H9 (cell line): ENCODE data around the gene GLT1D1. TPM values are rescaled to one million over a fixed set of nuclear protein-coding genes. Genes with fewer than 3 reads are reported as not detected.

Experiments
- DNase-seq: peaks from one replicate; pipeline ENCODE4 v3.0.0-alpha.2; 2017
- H2AFZ ChIP-seq: one replicate; pipeline ENCODE4 v1.6.1; 2013; ENCODE audit warnings: mild to moderate bottlenecking, low read length, control low read depth, moderate library complexity
- H2AK5ac ChIP-seq: 2 replicates; pipeline ENCODE4 v1.6.1; 2013; ENCODE audit warnings: low read length, control low read depth, mixed read lengths; ENCODE audit not compliant: insufficient read length
- H2BK120ac ChIP-seq: one replicate; pipeline ENCODE4 v1.6.1; 2013; ENCODE audit warnings: low read depth, mild to moderate bottlenecking, low read length, control low read depth, inconsistent platforms; ENCODE audit not compliant: poor library complexity, severe bottlenecking
- H2BK12ac ChIP-seq: 2 replicates; pipeline ENCODE4 v1.6.1; 2013; ENCODE audit warnings: low read length, control low read depth, mixed read lengths, low read depth; ENCODE audit not compliant: insufficient read length
- H2BK15ac ChIP-seq: 2 replicates; pipeline ENCODE4 v1.6.1; 2013; ENCODE audit warnings: low read depth, low read length, control low read depth
- H2BK20ac ChIP-seq: one replicate; pipeline ENCODE4 v1.6.1; 2013; ENCODE audit warnings: low read depth, mild to moderate bottlenecking, low read length, control low read depth, inconsistent platforms; ENCODE audit not compliant: poor library complexity, severe bottlenecking
- H2BK5ac ChIP-seq: 2 replicates; pipeline ENCODE4 v1.6.1; 2013; ENCODE audit warnings: low read length, control low read depth, mixed read lengths; ENCODE audit not compliant: insufficient read length
- H3K14ac ChIP-seq: 2 replicates; pipeline ENCODE4 v1.6.1; 2013; ENCODE audit warnings: low read length, control low read depth; ENCODE audit not compliant: insufficient read depth
- H3K18ac ChIP-seq: 2 replicates; pipeline ENCODE4 v1.6.1; 2013; ENCODE audit warnings: low read depth, mild to moderate bottlenecking, mixed read lengths, low read length, control low read depth; ENCODE audit not compliant: insufficient read length
- H3K23ac ChIP-seq: 2 replicates; pipeline ENCODE4 v1.6.1; 2013; ENCODE audit warnings: low read length, control low read depth, mixed read lengths, low read depth; ENCODE audit not compliant: insufficient read length
- H3K23me2 ChIP-seq: 2 replicates; pipeline ENCODE4 v1.6.1; 2013; ENCODE audit warnings: low read depth, mild to moderate bottlenecking, mixed read lengths, low read length, control low read depth; ENCODE audit not compliant: insufficient read length, poor library complexity, severe bottlenecking
- H3K27ac ChIP-seq: 2 replicates; pipeline ENCODE4 v1.5.1; 2013; ENCODE audit warnings: low read length, control low read depth, mixed read lengths, low read depth; ENCODE audit not compliant: insufficient read length
- H3K27me3 ChIP-seq: 2 replicates; pipeline ENCODE4 v1.6.1; 2013; ENCODE audit warnings: low read length, control low read depth, inconsistent platforms; ENCODE audit not compliant: insufficient read depth
- H3K4ac ChIP-seq: 2 replicates; pipeline ENCODE4 v1.6.1; 2013; ENCODE audit warnings: low read depth, mild to moderate bottlenecking, control low read depth, inconsistent platforms, low read length, moderate library complexity
- H3K4me1 ChIP-seq: 2 replicates; pipeline ENCODE4 v1.6.1; 2013; ENCODE audit warnings: low read length, control low read depth, inconsistent platforms; ENCODE audit not compliant: insufficient read depth
- H3K4me2 ChIP-seq: 2 replicates; pipeline ENCODE4 v1.6.1; 2013; ENCODE audit warnings: low read length, control low read depth, mixed read lengths; ENCODE audit not compliant: insufficient read length, insufficient read depth
- H3K56ac ChIP-seq: 2 replicates; pipeline ENCODE4 v1.6.1; 2013; ENCODE audit warnings: low read depth, mild to moderate bottlenecking, mixed read lengths, low read length, control low read depth; ENCODE audit not compliant: insufficient read length
- H3K79me1 ChIP-seq: 2 replicates; pipeline ENCODE4 v1.6.1; 2013; ENCODE audit warnings: low read depth, mild to moderate bottlenecking, moderate library complexity, low read length, control low read depth, inconsistent platforms; ENCODE audit not compliant: insufficient read depth, poor library complexity, severe bottlenecking
- H3K79me2 ChIP-seq: 2 replicates; pipeline ENCODE4 v1.6.1; 2013; ENCODE audit warnings: low read length, control low read depth, inconsistent platforms; ENCODE audit not compliant: insufficient read depth
- H3K9ac ChIP-seq: 2 replicates; pipeline ENCODE4 v1.6.1; 2013; ENCODE audit warnings: low read length, control low read depth, mixed read lengths; ENCODE audit not compliant: insufficient read length; ENCODE audit errors: extremely low read depth
- H3K9me3 ChIP-seq: one replicate; pipeline ENCODE4 v1.6.1; 2013; ENCODE audit warnings: low read depth, low read length, inconsistent platforms; ENCODE audit not compliant: control insufficient read depth
- H3T11ph ChIP-seq: one replicate; pipeline ENCODE4 v1.6.1; 2013; ENCODE audit warnings: mild to moderate bottlenecking, low read length, control low read depth, inconsistent platforms
- H4K20me1 ChIP-seq: one replicate; pipeline ENCODE4 v1.6.1; 2013; ENCODE audit not compliant: control insufficient read depth, insufficient read length, insufficient read depth
- H4K5ac ChIP-seq: 2 replicates; pipeline ENCODE4 v1.6.1; 2013; ENCODE audit warnings: low read depth, mild to moderate bottlenecking, mixed read lengths, low read length, control low read depth; ENCODE audit not compliant: insufficient read length
- H4K8ac ChIP-seq: replicated peaks from 2 replicates; pipeline ENCODE4 v1.6.1; 2013; ENCODE audit warnings: low read length, control low read depth, mixed read lengths, low read depth; ENCODE audit not compliant: insufficient read length
- H4K91ac ChIP-seq: 2 replicates; pipeline ENCODE4 v1.6.1; 2013; ENCODE audit warnings: low read depth, mild to moderate bottlenecking, moderate library complexity, mixed read lengths, low read length, control low read depth; ENCODE audit not compliant: insufficient read length
- H3K27ac Mint-ChIP-seq, 3 experiments: 2 replicates in 2 of 3; 3 replicates in 1 of 3; pipeline ENCODE4 v1.8.0; 2020 to 2021; ENCODE audit warnings: mixed read lengths in 3 of 3, mild to moderate bottlenecking in 1 of 3, moderate library complexity in 1 of 3
- H3K27me3 Mint-ChIP-seq: 2 replicates; pipeline ENCODE4 v1.8.0; 2021; ENCODE audit warnings: low read depth, mild to moderate bottlenecking, moderate library complexity, mixed read lengths
- H3K36me3 Mint-ChIP-seq, 3 experiments: 2 replicates in 2 of 3; 3 replicates in 1 of 3; pipeline ENCODE4 v1.8.0; 2020 to 2021; ENCODE audit warnings: low read depth in 3 of 3, mixed read lengths in 3 of 3; ENCODE audit not compliant: insufficient read depth in 1 of 3
- H3K4me1 Mint-ChIP-seq, 2 experiments: 2 replicates each; pipeline ENCODE4 v1.8.0; 2020; ENCODE audit warnings: mixed read lengths in 2 of 2
- H3K4me3 Mint-ChIP-seq, 2 experiments: 2 replicates in 1 of 2; 3 replicates in 1 of 2; pipeline ENCODE4 v1.8.0; 2020 to 2021; ENCODE audit warnings: mild to moderate bottlenecking in 2 of 2, mixed read lengths in 2 of 2, moderate library complexity in 1 of 2
- H3K9me3 Mint-ChIP-seq, 2 experiments: 2 replicates in 1 of 2; 3 replicates in 1 of 2; pipeline ENCODE4 v1.8.0; 2020; ENCODE audit warnings: mild to moderate bottlenecking in 2 of 2, mixed read lengths in 2 of 2, moderate library complexity in 1 of 2
- CTCF ChIP-seq: fragments of 200-600 bp; sonication (generic); conservative IDR thresholded peaks from 3 replicates; pipeline ENCODE4 v1.8.0; 2021; ENCODE audit warnings: antibody characterized with exemption, mild to moderate bottlenecking
- WGBS: extraction: QIAGEN DNeasy Blood & Tissue Kit; methylation state at CpG from one replicate; pipeline ENCODE4 v1.1.7; 2013; ENCODE audit warnings: missing lambda C conversion rate, low lambda C conversion rate, mixed read lengths; ENCODE audit not compliant: insufficient read length; ENCODE audit errors: extremely low coverage; 5-methylcytosine and 5-hydroxymethylcytosine counted together
- total RNA-seq: library from RNA; stranded (reverse); gene quantifications from 2 replicates; pipeline ENCODE4 v1.2.1, GENCODE V29; 2021

Gene GLT1D1
- total RNA-seq, 1 experiment from 2014 or later: 7.0 TPM

GRCh38 chr12:128853600-128854197, 421 bp downstream of the GLT1D1 start:
- Histone ChIP-seq H3K4me2 (peak overlapping the region; percentile 60), H4K5ac (no peak overlapping the region), H3K56ac (no peak overlapping the region), H2BK20ac (no peak overlapping the region), H3K27ac (no peak overlapping the region), H2BK12ac (no peak overlapping the region), H3K79me1 (no peaks in the 10 kb centered on the region), H2BK120ac (no peak overlapping the region), H3K23ac (no peak overlapping the region), H4K8ac (no peak overlapping the region), H3K14ac (peak overlapping the region; percentile 54; the same call in 1 of the 2 replicates), H3K18ac (no peak overlapping the region), H3K79me2 (no peaks in the 10 kb centered on the region), H3K4me1 (no peaks in the 10 kb centered on the region; the same call in 1 of the 2 replicates), H3K27me3 (peaks cover 4% of the 10 kb centered on the region; the same call in 1 of the 2 replicates), H3K23me2 (no peaks in the 10 kb centered on the region), H2AFZ (no peak overlapping the region), H2AK5ac (no peak overlapping the region), H3K9me3 (no peaks in the 10 kb centered on the region), H3K9ac (no peak overlapping the region), H2BK5ac (no peak overlapping the region), H4K20me1 (no peaks in the 10 kb centered on the region), H2BK15ac (no peak overlapping the region), H3K4ac (no peak overlapping the region), H3T11ph (no peak overlapping the region), H4K91ac (no peak overlapping the region)
- WGBS: no CpG with 5 or more reads among the region's 74 CpGs
- Mint-ChIP-seq H3K9me3 (peaks cover 0 to 6% of the 10 kb centered on the region in 2 experiments; a peak in 2 of 5 replicates), H3K4me1 (peaks cover 30 to 37% of the 10 kb centered on the region in 2 experiments), H3K27ac (peak overlapping the region in 1 of 3 experiments; percentile 65; a peak in 1 of 7 replicates), H3K27me3 (peaks cover 46% of the 10 kb centered on the region), H3K4me3 (peak overlapping the region; percentile 62 to 82), H3K36me3 (peaks cover 6 to 9% (median 6%) of the 10 kb centered on the region in 3 experiments; a peak in 6 of 7 replicates)
- peak; percentile 55 for DNase-seq
- no peak for TF ChIP-seq CTCF
